NCI-H1436 (cell line): ENCODE data around the gene TMEM207.

Source experiments
- DNase-seq: peaks from one replicate; lab custom pipeline; 2025; lab: John Stamatoyannopoulos, UW

The TMEM207 gene

DNA sequence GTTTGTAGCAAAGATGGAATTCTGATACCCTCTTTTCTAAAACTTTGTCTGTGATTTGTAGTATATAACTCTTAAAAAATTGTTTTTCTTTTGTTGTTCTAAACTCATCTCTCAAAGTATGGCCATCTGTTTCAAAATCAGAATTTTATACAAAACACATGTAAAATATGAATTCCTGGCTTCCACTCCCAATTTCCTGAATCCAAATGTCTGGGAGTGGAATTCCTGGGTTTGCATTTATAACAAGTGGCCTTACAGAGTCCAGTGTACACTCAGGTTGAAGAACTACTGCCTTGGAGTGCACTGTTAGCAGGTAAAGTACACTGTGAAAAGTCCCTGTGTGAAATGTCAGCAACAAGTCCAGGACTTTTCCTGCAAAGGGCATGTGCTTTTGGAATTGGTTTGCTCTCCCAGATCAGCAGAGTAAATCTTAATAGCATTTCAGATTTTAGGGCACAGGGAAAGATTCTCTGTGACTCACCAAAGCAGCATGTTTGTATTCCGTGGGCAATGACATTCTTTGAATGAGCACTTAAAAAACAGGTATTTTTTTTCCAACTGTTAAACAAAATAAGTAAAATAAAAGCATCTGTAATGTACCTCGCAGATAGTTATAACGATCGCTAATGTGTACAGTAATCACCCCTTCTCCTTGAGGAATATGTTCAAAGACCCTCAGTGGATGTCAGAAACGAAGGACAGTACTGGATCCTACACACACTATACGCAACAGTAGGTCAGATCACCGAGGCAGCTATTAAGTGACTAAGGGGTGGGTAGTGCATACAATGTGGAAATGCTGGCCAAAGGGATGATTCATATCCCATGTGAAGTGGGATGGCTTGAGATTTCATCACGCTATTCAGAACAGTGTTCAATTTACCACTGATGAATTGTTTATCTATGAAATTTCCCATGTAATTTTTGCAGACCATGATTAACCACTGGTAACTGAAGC, 63.7 kb downstream of the TMEM207 start:
- DNase-seq: no peak

DNA sequence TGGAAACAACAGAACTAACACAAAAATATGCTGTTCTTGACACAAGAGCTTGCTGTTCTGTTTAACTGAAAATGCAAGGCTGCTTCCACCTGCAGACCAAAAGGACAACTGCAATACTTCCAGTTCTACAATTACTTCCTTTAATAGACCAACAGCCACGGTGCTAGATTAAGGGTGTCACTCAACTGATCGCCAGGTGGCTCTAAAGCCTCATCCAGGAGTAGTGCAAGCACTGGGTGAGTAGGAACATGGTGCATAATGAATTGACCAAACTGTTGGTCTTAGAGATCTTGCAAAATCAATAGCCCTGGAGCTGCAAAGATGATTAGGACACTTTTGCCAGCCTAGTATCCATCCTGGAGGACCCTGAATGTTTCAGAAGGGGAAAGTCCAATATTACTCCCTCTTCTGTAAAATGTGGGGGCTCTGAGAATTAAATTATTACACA, 65.4 kb downstream of the TMEM207 start:
- DNase-seq: no peak

DNA sequence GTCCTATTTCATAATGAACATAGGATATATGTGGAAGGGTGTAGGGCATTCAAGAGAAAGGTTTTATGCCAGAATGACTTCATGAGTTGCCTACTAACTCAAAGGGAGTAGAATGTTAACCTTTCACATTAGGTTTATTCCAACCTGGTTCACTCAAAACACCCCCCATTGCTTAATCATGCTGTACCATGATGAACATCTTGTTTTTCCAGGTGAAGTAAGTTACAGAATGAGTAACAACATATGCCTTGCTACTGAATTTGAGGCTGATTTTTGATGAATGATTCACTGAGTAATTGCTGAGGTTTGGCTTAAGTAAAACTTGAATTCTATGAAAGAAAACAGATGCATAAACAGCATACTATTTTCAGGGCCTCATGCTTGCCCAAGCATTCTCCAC, 67.6 kb downstream of the TMEM207 start:
- no peak for DNase-seq

DNA sequence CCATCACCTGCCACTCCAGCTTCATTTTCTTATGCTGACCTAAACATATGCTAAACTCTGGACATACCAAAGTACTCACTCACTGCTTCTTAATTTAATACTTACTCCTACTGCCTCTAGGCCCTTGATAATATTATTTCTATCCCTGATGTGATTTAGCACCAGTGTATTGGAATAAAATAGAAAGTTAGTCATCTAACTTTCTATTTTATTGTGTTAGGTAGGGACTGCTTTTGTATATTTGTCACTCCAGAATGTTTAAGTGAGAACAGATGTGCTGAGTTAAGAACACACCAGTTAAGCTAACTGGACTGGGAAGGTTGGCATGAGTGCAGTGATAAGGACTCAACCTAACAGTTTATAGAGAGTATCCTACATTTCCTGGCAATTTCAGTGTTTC, 68.3 kb downstream of the TMEM207 start:
- no peak for DNase-seq

DNA sequence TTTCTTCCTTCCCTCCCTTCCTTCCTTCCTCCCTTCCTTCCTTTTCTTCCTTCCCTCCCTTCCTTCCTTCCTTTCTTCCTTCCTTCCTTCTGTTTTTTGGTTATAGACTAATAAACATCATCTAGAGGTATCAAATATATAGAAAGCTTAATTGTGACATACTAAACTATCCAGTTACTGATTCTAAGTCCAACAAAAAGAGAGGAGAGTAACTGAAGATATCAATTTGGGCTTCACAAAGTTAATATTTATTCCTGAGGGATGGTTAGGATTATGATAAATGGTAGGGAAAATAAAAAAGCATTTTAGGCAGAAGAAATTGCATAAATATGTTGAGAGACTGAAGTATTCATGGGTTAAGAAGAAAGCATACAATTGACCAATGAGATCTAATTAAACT, 69.5 kb downstream of the TMEM207 start:
- no peak for DNase-seq
